ENCODE measurements around the gene C17orf113.

Gene C17orf113

GRCh38 chr17:42050393-42051012 is at the start of gene C17orf113:
Gene C17orf113, minus strand, starts transcription at chr17:42050601. Its CDS starts 7,225 bp downstream, at chr17:42043376.
- peak within 1 kb of the TSS; percentile 51 for H3K4me3 ChIP-seq (ENCODE audit: low read length)
- DNase-seq (ENCODE audit: low read depth): no peak
- TF ChIP-seq CTCF (conservative IDR thresholded peaks at IDR 0.05; ENCODE audit: low read depth, low read length): peak; percentile 29

GRCh38 chr17:42098730-42099399 is 48.5 kb upstream of the C17orf113 start:
- H3K4me3 ChIP-seq (ENCODE audit: low read length): no peak overlapping the region
- TF ChIP-seq CTCF (conservative IDR thresholded peaks at IDR 0.05; ENCODE audit: low read depth, low read length): no peak
- DNase-seq (ENCODE audit: low read depth): no peak

- DNase-seq (ENCODE audit: low read depth): no peak
- no peak for TF ChIP-seq CTCF (conservative IDR thresholded peaks at IDR 0.05; ENCODE audit: low read depth, low read length)
- H3K4me3 ChIP-seq (ENCODE audit: low read length): no peak within 1 kb of the TSS
Measured at GRCh38 chr17:42097691-42098631, 47.6 kb upstream of the C17orf113 start, which contains the start of gene ZNF385C. Gene ZNF385C, minus strand, starts transcription at chr17:42098473. Its CDS starts 35,417 bp downstream, at chr17:42063056.

- DNase-seq (ENCODE audit: low read depth): no peak
- no peak for TF ChIP-seq CTCF (conservative IDR thresholded peaks at IDR 0.05; ENCODE audit: low read depth, low read length)
- H3K4me3 ChIP-seq (ENCODE audit: low read length): no peak overlapping the region
Measured at GRCh38 chr17:42096360-42097111, 46.1 kb upstream of the C17orf113 start.

GRCh38 chr17:42094375-42095069 is 44.1 kb upstream of the C17orf113 start:
- DNase-seq (ENCODE audit: low read depth): no peak
- no peak overlapping the region for H3K4me3 ChIP-seq (ENCODE audit: low read length)
- TF ChIP-seq CTCF (conservative IDR thresholded peaks at IDR 0.05; ENCODE audit: low read depth, low read length): no peak

- no peak for DNase-seq (ENCODE audit: low read depth)
- no peak overlapping the region for H3K4me3 ChIP-seq (ENCODE audit: low read length)
- TF ChIP-seq CTCF (conservative IDR thresholded peaks at IDR 0.05; ENCODE audit: low read depth, low read length): no peak
Measured at GRCh38 chr17:42092939-42093338, 42.5 kb upstream of the C17orf113 start.

Data from retinal pigment epithelial cell (primary cell).